GM12878 (cell line): ENCODE data around the gene TRAPPC12. TPM values are rescaled to one million over a fixed set of nuclear protein-coding genes. Genes with fewer than 3 reads are reported as not detected.

Experiments used
- ATAC-seq: fragments of 200-7000 bp; cut with Tn5 transposase; 3 replicates; pipeline ENCODE4 v1.9.1; 2020; ENCODE audit warnings: mild to moderate bottlenecking, moderate library complexity
- BruUV-seq: library from RNA; stranded (reverse); fragments of 400-500 nt; replicated peaks from 2 replicates; lab custom pipeline; 2021; lab: Mats Ljungman, UMichigan
- CTCF ChIA-PET: fragments of 300-600 bp; sonication (Branson Sonifier 250); formaldehyde crosslinking; extraction: SDS; loops from one replicate; lab custom pipeline; 2021; ENCODE audit warnings: inconsistent platforms; lab: Yijun Ruan, JAX
- POLR2A ChIA-PET: fragments of 350-600 bp; formaldehyde crosslinking; extraction: SDS; loops from one replicate; lab custom pipeline; 2021; ENCODE audit warnings: inconsistent platforms; lab: Charles Lee
- RAD21 ChIA-PET: fragments of 300-600 bp; sonication (Branson Sonifier 250); formaldehyde crosslinking; loops from one replicate; lab custom pipeline; 2023; ENCODE audit warnings: antibody characterized with exemption; ENCODE audit not compliant: unreplicated experiment; lab: Charles Lee
- SMC1A ChIA-PET: fragments of 300-600 bp; sonication (Branson Sonifier 250); formaldehyde crosslinking; loops from one replicate; lab custom pipeline; 2023; ENCODE audit not compliant: unreplicated experiment, uncharacterized antibody; lab: Charles Lee
- DNase-seq: peaks from one replicate; pipeline ENCODE4 v3.0.0-alpha.2; 2011; ENCODE audit warnings: low read depth, low spot score
- FAIRE-seq: peaks from 3 replicates; lab custom pipeline; 2011; peaks lifted over from hg19 to GRCh38; lab: Jason Lieb, UNC
- H2AFZ ChIP-seq: 2 replicates; pipeline ENCODE4 v1.6.0; 2011; ENCODE audit warnings: low read depth, low read length, control low read depth; ENCODE audit not compliant: control insufficient read depth
- H3K27ac ChIP-seq: 2 replicates; pipeline ENCODE4 v1.5.1; 2011; ENCODE audit warnings: control low read depth; ENCODE audit not compliant: control insufficient read depth, insufficient read depth
- H3K27me3 ChIP-seq, 2 experiments: replicated peaks in 1 of 2; 2 replicates each; pipeline versions ENCODE4 v1.6.0 to v1.6.1; 2011; ENCODE audit warnings: low read length in 1 of 2; ENCODE audit not compliant: control insufficient read depth in 2 of 2, insufficient read depth in 2 of 2
- H3K36me3 ChIP-seq, 2 experiments: 2 replicates each; pipeline ENCODE4 v1.5.1; 2011; ENCODE audit warnings: low read length in 1 of 2; ENCODE audit not compliant: control insufficient read depth in 2 of 2, insufficient read depth in 2 of 2
- H3K4me1 ChIP-seq: 2 replicates; pipeline ENCODE4 v1.6.1; 2011; ENCODE audit warnings: mild to moderate bottlenecking, low read length, moderate library complexity, mixed read lengths; ENCODE audit not compliant: control insufficient read depth, insufficient read depth
- H3K4me2 ChIP-seq: 2 replicates; pipeline ENCODE4 v1.6.0; 2011; ENCODE audit warnings: control low read depth; ENCODE audit not compliant: control insufficient read depth, insufficient read depth
- H3K4me3 ChIP-seq: fragments of 200-600 bp; sonication (generic); 2 replicates; pipeline ENCODE4 v1.5.1; 2016
- H3K79me2 ChIP-seq: 2 replicates; pipeline ENCODE4 v1.6.0; 2011; ENCODE audit warnings: low read length; ENCODE audit not compliant: control insufficient read depth, insufficient read depth
- H3K9ac ChIP-seq: 2 replicates; pipeline ENCODE4 v1.8.0; 2011; ENCODE audit warnings: low read length, control low read depth, mixed read lengths; ENCODE audit not compliant: control insufficient read depth, insufficient read depth
- H3K9me3 ChIP-seq: replicated peaks from 3 replicates; pipeline ENCODE4 v1.5.1; 2011; ENCODE audit warnings: mild to moderate bottlenecking, low read length; ENCODE audit not compliant: control insufficient read depth, insufficient read depth
- H4K20me1 ChIP-seq: 2 replicates; pipeline ENCODE4 v1.6.0; 2011; ENCODE audit not compliant: control insufficient read depth, insufficient read depth
- ESRRA ChIP-seq: IDR thresholded peaks from 2 replicates; pipeline ENCODE4 v1.6.1; 2012; ENCODE audit warnings: mild to moderate bottlenecking, low read length, improper control_type of control experiment
- MYB ChIP-seq: fragments of 150-350 bp; IDR thresholded peaks from 2 replicates; pipeline ENCODE4 v1.6.1; 2014; ENCODE audit warnings: mild to moderate bottlenecking, low read depth, low read length, borderline replicate concordance
- NBN ChIP-seq: fragments of 450-650 bp; IDR thresholded peaks from 2 replicates; pipeline ENCODE4 v1.6.1; 2016
- NR2C2 ChIP-seq: IDR thresholded peaks from 2 replicates; pipeline ENCODE4 v1.6.1; 2011; ENCODE audit warnings: borderline replicate concordance, low read depth; ENCODE audit not compliant: control insufficient read depth, insufficient read length
- PML ChIP-seq: IDR thresholded peaks from 2 replicates; pipeline ENCODE4 v1.6.1; 2012; ENCODE audit warnings: low read length, inconsistent platforms
- SP1 ChIP-seq: IDR thresholded peaks from one replicate; pipeline ENCODE4 v1.6.1; 2011; ENCODE audit warnings: low read depth, low read length
- SREBF1 ChIP-seq: IDR thresholded peaks from 2 replicates; pipeline ENCODE4 v1.6.1; 2012; ENCODE audit warnings: mild to moderate bottlenecking, low read length
- TCF3 ChIP-seq: IDR thresholded peaks from 2 replicates; pipeline ENCODE4 v1.6.1; 2012; ENCODE audit warnings: low read depth, mild to moderate bottlenecking, low read length, borderline replicate concordance; ENCODE audit not compliant: insufficient read depth
- ZBED1 ChIP-seq: IDR thresholded peaks from 2 replicates; pipeline ENCODE4 v1.6.1; 2016; ENCODE audit warnings: borderline replicate concordance
- ZNF274 ChIP-seq: IDR thresholded peaks from one replicate; pipeline ENCODE4 v1.8.0; 2011; ENCODE audit not compliant: insufficient read length, insufficient read depth
- WGBS: methylation state at CpG from one replicate; pipeline ENCODE4 v1.1.6; 2016; ENCODE audit warnings: low lambda C conversion rate; ENCODE audit not compliant: insufficient replicate concordance, insufficient coverage; ENCODE audit errors: missing lambda C conversion rate; 5-methylcytosine and 5-hydroxymethylcytosine counted together
- in situ Hi-C: fragments of 300-500 bp; cut with MboI; formaldehyde crosslinking; loops from 9 replicates; pipeline ENCODE4 v1.14.3; 2018; ENCODE audit warnings: mixed read lengths
- intact Hi-C: fragments of 100-400 bp; cut with micrococcal nuclease; formaldehyde crosslinking; loops from one replicate; pipeline ENCODE4 v1.14.2; 2022; ENCODE audit not compliant: unreplicated experiment
- polyA plus RNA-seq, 11 experiments: library from polyadenylated mRNA; depleted of rRNA in 4 of 11; unstranded in 6 of 11; stranded (reverse) in 5 of 11; fragments of >200 nt; fragmentation: Nextera tagmentation in 4 of 11; fragmentation: Illumina TruSeq in 1 of 11; extraction: Ambion mirVana in 4 of 11; extraction: Trizol in 1 of 11; gene quantifications; 1 replicate in 1 of 11; 2 replicates in 10 of 11; pipeline versions ENCODE4 v1.2.1 to v1.2.3, GENCODE V29; 2011 to 2016; ENCODE audit warnings: inconsistent platforms in 2 of 11, missing spikeins in 2 of 11, low read depth in 1 of 11
- total RNA-seq, 4 experiments: library from RNA; depleted of rRNA in 3 of 4; stranded (reverse); fragments of >200 nt in 3 of 4; fragmentation: Illumina TruSeq in 1 of 4; extraction: Trizol in 1 of 4; gene quantifications; 2 replicates each; pipeline versions ENCODE4 v1.2.1 to v1.2.3, GENCODE V29; 2013 to 2021
- TF ChIP-seq, protein P1 (sequence below): IDR thresholded peaks from 2 replicates; pipeline ENCODE4 v1.6.1; 2012; ENCODE audit warnings: low read depth, low read length, improper control_type of control experiment
- TF ChIP-seq, protein P2 (sequence below): fragments of 450-650 bp; conservative IDR thresholded peaks from 2 replicates; pipeline ENCODE4 v1.6.1; 2017; ENCODE audit warnings: mild to moderate bottlenecking, moderate library complexity

TRAPPC12 gene
- total and polyA plus RNA-seq, 10 of the 15 experiments (the other 5 are each of a cell fraction or from before 2014, with no cell fraction given) = 8.6 to 77.1 (median 37.4) TPM

DNA sequence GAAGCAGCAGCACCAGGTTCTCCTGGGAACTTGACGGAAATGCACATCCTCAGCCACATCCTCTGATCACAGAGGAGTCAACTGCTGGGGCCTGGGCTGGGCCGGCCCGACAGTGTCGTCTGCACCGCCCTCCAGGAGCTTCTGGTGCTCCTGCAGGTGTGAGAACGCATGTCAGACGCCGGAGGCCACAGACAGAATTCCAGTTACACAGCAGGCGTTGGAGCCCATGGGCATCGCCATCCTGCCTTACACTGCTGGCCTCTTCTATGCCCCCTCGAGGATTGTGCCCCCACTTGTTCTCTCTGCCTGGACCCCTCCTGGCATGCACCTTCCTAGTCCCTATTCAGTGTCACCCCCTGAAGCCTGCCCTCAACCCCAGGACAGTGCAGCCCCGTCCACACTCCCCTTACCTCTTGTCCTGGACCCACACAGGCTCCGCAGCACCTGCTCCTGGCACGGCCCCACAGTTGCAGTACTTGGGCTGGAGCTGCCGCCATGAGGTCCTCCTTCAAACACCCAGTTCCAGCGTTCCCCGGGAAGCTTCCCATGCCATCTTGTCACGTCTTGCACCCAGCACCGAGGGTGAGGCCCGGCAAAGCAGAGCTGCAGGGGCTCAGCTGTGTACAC is 102.4 kb downstream of the TRAPPC12 start:
- ChIA-PET CTCF (interaction anchor here (1.6 kb wide), 1 partner anchor 20 kb away, joined by 4 read pairs; no protein-coding TSS in a partner anchor), SMC1A (no interaction called here), POLR2A (no interaction called here), RAD21 (no interaction called here)
- ATAC-seq = no peak
- in situ Hi-C loops (no loop called here), intact Hi-C loops (no loop called here)
- H3K27ac ChIP-seq = no peak overlapping the region
- no peak for FAIRE-seq
- no peak overlapping the region for H3K9ac ChIP-seq
- 96% methylated on average over 20 of the region's 20 CpGs for WGBS
- BruUV-seq = no TSS peak
- H3K9me3 ChIP-seq = no peaks in the 10 kb centered on the region
- H3K4me1 ChIP-seq = peaks cover 9% of the 10 kb centered on the region
- H4K20me1 ChIP-seq = no peaks in the 10 kb centered on the region
- no peak overlapping the region for H2AFZ ChIP-seq
- DNase-seq = no peak
- H3K79me2 ChIP-seq = no peaks in the 10 kb centered on the region
- peaks cover 6% of the 10 kb centered on the region in 2 experiments for H3K36me3 ChIP-seq
- H3K4me2 ChIP-seq = no peak overlapping the region
- no peaks in the 10 kb centered on the region for H3K27me3 ChIP-seq
- TF ChIP-seq MYB (no peak), SREBF1 (no peak)
- no peak overlapping the region for H3K4me3 ChIP-seq

DNA sequence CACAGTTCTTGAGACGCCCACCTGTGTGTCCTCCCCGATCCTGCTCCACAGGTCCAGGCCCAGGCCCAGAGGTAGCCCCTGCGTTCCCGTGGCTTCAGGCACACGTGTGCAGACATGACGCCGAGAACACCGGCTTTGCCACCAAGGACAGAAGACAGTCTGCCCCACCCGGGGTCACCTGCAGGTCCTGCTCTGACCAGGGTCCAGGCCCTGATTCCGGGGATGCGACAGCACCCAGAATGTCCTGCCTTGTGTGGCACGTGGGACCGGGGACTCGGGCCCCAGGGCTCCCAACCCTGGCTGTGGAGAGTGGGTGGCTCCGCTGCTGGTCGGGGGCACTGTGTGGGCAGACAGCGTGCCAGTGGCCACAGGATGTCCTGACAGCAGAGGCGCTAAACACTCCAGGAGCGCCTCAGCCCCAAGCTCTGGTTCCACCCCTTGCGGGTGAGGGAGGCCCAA is 102.9 kb downstream of the TRAPPC12 start:
- SMC1A ChIA-PET = no interaction called here
- Histone ChIP-seq H3K27ac (no peak overlapping the region), H3K27me3 (no peaks in the 10 kb centered on the region), H3K4me1 (peaks cover 9% of the 10 kb centered on the region), H2AFZ (no peak overlapping the region), H3K36me3 (peaks cover 6% of the 10 kb centered on the region in 2 experiments), H3K4me3 (no peak overlapping the region), H3K9me3 (no peaks in the 10 kb centered on the region), H3K79me2 (no peaks in the 10 kb centered on the region), H3K4me2 (no peak overlapping the region), H3K9ac (no peak overlapping the region), H4K20me1 (no peaks in the 10 kb centered on the region)
- DNase-seq (no peak), FAIRE-seq (no peak), ATAC-seq (no peak)
- CTCF ChIA-PET = no interaction called here
- RAD21 ChIA-PET = no interaction called here
- intact Hi-C loops = no loop called here
- WGBS = 97% methylated on average over 20 of the region's 20 CpGs
- POLR2A ChIA-PET = no interaction called here
- in situ Hi-C loops = no loop called here
- no TSS peak for BruUV-seq
- TF ChIP-seq PML (no peak), TCF3 (no peak), NBN (no peak), ZNF274 (no peak), ZBED1 (no peak), SP1 (no peak), ESRRA (no peak), NR2C2 (no peak)
- TF ChIP-seq, protein P1, sequence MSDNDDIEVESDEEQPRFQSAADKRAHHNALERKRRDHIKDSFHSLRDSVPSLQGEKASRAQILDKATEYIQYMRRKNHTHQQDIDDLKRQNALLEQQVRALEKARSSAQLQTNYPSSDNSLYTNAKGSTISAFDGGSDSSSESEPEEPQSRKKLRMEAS = no peak
- TF ChIP-seq, protein P2, sequence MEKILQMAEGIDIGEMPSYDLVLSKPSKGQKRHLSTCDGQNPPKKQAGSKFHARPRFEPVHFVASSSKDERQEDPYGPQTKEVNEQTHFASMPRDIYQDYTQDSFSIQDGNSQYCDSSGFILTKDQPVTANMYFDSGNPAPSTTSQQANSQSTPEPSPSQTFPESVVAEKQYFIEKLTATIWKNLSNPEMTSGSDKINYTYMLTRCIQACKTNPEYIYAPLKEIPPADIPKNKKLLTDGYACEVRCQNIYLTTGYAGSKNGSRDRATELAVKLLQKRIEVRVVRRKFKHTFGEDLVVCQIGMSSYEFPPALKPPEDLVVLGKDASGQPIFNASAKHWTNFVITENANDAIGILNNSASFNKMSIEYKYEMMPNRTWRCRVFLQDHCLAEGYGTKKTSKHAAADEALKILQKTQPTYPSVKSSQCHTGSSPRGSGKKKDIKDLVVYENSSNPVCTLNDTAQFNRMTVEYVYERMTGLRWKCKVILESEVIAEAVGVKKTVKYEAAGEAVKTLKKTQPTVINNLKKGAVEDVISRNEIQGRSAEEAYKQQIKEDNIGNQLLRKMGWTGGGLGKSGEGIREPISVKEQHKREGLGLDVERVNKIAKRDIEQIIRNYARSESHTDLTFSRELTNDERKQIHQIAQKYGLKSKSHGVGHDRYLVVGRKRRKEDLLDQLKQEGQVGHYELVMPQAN = no peak
